HCT116 (cell line): ENCODE measurements around the gene STX10.

Experiments
- EGR1 ChIP-seq: IDR thresholded peaks from 2 replicates; pipeline ENCODE4 v1.6.1; 2012; ENCODE audit warnings: low read depth
- TF ChIP-seq, protein P1 (sequence below), 3 experiments: fragments of 200-600 bp in 1 of 3; sonication (generic) in 1 of 3; IDR thresholded peaks in 2 of 3; conservative IDR thresholded peaks in 1 of 3; 2 replicates each; pipeline ENCODE4 v1.5.1; 2012 to 2017; ENCODE audit warnings: low read depth in 2 of 3, low read length in 2 of 3, antibody characterized with exemption in 1 of 3, borderline replicate concordance in 1 of 3, control low read depth in 1 of 3, mild to moderate bottlenecking in 1 of 3, mixed read lengths in 1 of 3, mixed run types in 1 of 3, moderate library complexity in 1 of 3; ENCODE audit not compliant: insufficient read depth in 1 of 3
- TF ChIP-seq, protein P2 (sequence below): IDR thresholded peaks from 2 replicates; pipeline ENCODE4 v1.6.1; 2012

- TF ChIP-seq, protein P1, sequence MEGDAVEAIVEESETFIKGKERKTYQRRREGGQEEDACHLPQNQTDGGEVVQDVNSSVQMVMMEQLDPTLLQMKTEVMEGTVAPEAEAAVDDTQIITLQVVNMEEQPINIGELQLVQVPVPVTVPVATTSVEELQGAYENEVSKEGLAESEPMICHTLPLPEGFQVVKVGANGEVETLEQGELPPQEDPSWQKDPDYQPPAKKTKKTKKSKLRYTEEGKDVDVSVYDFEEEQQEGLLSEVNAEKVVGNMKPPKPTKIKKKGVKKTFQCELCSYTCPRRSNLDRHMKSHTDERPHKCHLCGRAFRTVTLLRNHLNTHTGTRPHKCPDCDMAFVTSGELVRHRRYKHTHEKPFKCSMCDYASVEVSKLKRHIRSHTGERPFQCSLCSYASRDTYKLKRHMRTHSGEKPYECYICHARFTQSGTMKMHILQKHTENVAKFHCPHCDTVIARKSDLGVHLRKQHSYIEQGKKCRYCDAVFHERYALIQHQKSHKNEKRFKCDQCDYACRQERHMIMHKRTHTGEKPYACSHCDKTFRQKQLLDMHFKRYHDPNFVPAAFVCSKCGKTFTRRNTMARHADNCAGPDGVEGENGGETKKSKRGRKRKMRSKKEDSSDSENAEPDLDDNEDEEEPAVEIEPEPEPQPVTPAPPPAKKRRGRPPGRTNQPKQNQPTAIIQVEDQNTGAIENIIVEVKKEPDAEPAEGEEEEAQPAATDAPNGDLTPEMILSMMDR (IDR thresholded peaks at IDR 0.05 in 2 of 3, conservative IDR thresholded peaks at IDR 0.05 in 1 of 3; ENCODE audit: borderline replicate concordance in 1 of 3, insufficient read depth in 1 of 3, low read depth in 2 of 3, low read length in 2 of 3), result no peak
- TF ChIP-seq EGR1, result no peak
- TF ChIP-seq, protein P2, sequence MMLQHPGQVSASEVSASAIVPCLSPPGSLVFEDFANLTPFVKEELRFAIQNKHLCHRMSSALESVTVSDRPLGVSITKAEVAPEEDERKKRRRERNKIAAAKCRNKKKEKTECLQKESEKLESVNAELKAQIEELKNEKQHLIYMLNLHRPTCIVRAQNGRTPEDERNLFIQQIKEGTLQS, result no peak
These were observed 30.5 kb downstream of the STX10 start for GRCh38 chr19:13119627-13120026.
